Esophagus squamous epithelium (tissue), 5 donors: Measurements from ENCODE around the gene ITPR2. TPM values are rescaled to one million over a fixed set of nuclear protein-coding genes. Genes with fewer than 3 reads are reported as not detected.
A peak's percentile ranks its signal among the peaks of the same experiment; 100 is the strongest.
"Not testable (repeated sequence)": the region's sequence is repeated elsewhere in the genome, so short reads cannot be mapped to it uniquely, and the experiment has no call there.

Experiments used
- DNase-seq: peaks from one replicate; lab custom pipeline; 2025; lab: John Stamatoyannopoulos, UW
- H3K27ac ChIP-seq, 4 donors: fragments of 200-600 bp; sonication (generic); one replicate each; pipeline ENCODE4 v1.5.1; 2016 to 2019; ENCODE audit warnings: mild to moderate bottlenecking in 1 of 4
- H3K27me3 ChIP-seq, 4 donors: fragments of 200-600 bp; sonication (generic); 1 replicate in 3 of 4; 2 replicates in 1 of 4; pipeline versions ENCODE4 v1.5.1 to v1.6.0; 2017 to 2021; ENCODE audit warnings: antibody characterized with exemption in 1 of 4
- H3K36me3 ChIP-seq, 3 donors: fragments of 200-600 bp; sonication (generic); one replicate each; pipeline ENCODE4 v1.5.1; 2016 to 2019
- H3K4me1 ChIP-seq, 3 donors: fragments of 200-600 bp; sonication (generic); one replicate each; pipeline ENCODE4 v1.5.1; 2017 to 2019
- H3K4me3 ChIP-seq, 4 donors: fragments of 200-600 bp; sonication (generic); 1 replicate in 3 of 4; 2 replicates in 1 of 4; pipeline ENCODE4 v1.5.1; 2016 to 2019; ENCODE audit warnings: mild to moderate bottlenecking in 2 of 4, moderate library complexity in 1 of 4
- H3K9me3 ChIP-seq, 3 donors: fragments of 200-600 bp; sonication (generic); one replicate each; pipeline ENCODE4 v1.5.1; 2016 to 2019
- POLR2A ChIP-seq, 4 donors: fragments of 450-650 bp; IDR thresholded peaks; one replicate each; pipeline ENCODE4 v1.6.1; 2017; ENCODE audit warnings: antibody characterized with exemption in 4 of 4, mild to moderate bottlenecking in 4 of 4, moderate library complexity in 3 of 4
- WGBS, 2 donors: methylation state at CpG; one replicate each; pipeline ENCODE4 v1.1.5; 2018; 5-methylcytosine and 5-hydroxymethylcytosine counted together
- intact Hi-C: fragments of 100-400 bp; cut with DNase I; formaldehyde crosslinking; loops from one replicate; pipeline ENCODE4 v1.15.0; 2022
- total RNA-seq, 4 donors: library from RNA; depleted of rRNA; stranded (reverse); fragments of >200 nt; gene quantifications; one replicate each; pipeline ENCODE4 v1.1.0, GENCODE V29; 2016
- TF ChIP-seq, protein P1 (sequence below), 6 experiments: fragments of 450-650 bp in 4 of 6; fragments of 200-600 bp in 2 of 6; sonication (generic) in 2 of 6; IDR thresholded peaks; one replicate each; pipeline ENCODE4 v1.5.1; 2016 to 2019; ENCODE audit warnings: antibody characterized with exemption in 6 of 6, mild to moderate bottlenecking in 4 of 6, moderate library complexity in 4 of 6
- donor health status: DM: yes; HTN: yes; CAD: no.

Gene ITPR2
- total RNA-seq, 4 donors from 2014 or later = 30.7 to 49.3 (median 37.6) TPM

- Histone ChIP-seq H3K9me3 (no peaks in the 10 kb centered on the region), H3K27ac (no peak overlapping the region), H3K4me3 (no peak overlapping the region), H3K4me1 (no peaks in the 10 kb centered on the region), H3K36me3 (peaks cover 0 to 37% (median 0%) of the 10 kb centered on the region in 3 donors), H3K27me3 (no peaks in the 10 kb centered on the region)
- TF ChIP-seq, protein P1, sequence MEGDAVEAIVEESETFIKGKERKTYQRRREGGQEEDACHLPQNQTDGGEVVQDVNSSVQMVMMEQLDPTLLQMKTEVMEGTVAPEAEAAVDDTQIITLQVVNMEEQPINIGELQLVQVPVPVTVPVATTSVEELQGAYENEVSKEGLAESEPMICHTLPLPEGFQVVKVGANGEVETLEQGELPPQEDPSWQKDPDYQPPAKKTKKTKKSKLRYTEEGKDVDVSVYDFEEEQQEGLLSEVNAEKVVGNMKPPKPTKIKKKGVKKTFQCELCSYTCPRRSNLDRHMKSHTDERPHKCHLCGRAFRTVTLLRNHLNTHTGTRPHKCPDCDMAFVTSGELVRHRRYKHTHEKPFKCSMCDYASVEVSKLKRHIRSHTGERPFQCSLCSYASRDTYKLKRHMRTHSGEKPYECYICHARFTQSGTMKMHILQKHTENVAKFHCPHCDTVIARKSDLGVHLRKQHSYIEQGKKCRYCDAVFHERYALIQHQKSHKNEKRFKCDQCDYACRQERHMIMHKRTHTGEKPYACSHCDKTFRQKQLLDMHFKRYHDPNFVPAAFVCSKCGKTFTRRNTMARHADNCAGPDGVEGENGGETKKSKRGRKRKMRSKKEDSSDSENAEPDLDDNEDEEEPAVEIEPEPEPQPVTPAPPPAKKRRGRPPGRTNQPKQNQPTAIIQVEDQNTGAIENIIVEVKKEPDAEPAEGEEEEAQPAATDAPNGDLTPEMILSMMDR (IDR thresholded peaks at IDR 0.05) = no peak
- TF ChIP-seq POLR2A (IDR thresholded peaks at IDR 0.05) = no peak
- WGBS, 2 donors = 100% methylated on average over 1 of the region's 1 CpG
- DNase-seq = no peak
- intact Hi-C loops = no loop called here
Observed at GRCh38 chr12:26435069-26435404, 398.0 kb downstream of the ITPR2 start.

DNA sequence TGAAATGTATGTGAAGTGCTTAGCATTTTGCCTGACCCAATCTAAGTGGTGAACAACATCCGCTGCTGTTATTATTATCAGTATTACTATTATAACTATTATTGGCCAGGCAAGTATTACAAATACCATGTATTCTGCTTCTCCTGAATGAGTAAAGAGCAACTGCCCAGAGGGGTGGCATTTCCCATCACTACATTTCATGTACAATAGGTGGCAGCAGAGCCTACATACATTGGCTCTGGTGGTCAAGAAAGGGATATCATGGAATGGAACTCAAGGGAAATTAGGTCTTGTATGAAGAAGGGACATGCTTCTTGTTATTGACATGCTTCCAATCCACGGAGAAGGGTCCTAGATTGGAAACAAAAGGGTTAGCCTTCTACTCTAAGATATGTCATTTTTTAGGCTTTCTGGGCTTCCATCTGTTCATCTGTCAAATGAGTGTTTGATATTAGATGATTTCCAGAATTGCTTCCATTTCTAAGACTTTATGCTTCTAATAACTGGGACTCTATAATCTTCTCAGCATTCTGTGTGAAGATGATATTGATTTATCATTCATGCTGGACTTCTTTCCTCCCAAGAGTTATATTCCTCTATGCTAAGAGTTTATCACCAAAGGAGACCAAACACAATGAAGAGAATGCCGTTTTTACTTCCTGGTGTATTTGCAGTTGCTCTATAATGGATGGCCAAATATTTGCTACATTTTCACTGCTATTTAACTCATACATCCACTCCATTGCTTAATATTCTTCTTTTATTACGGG, 398.5 kb downstream of the ITPR2 start:
- intact Hi-C loops = no loop called here
- H3K36me3 ChIP-seq = peaks cover 0 to 31% (median 0%) of the 10 kb centered on the region in 3 donors
- no peaks in the 10 kb centered on the region for H3K4me1 ChIP-seq
- DNase-seq = no peak
- no peaks in the 10 kb centered on the region for H3K27me3 ChIP-seq
- no peak overlapping the region for H3K4me3 ChIP-seq
- H3K27ac ChIP-seq = no peak overlapping the region
- H3K9me3 ChIP-seq = no peaks in the 10 kb centered on the region
- 57 to 70% methylated on average over 4 of the region's 4 CpGs for WGBS, 2 donors
- TF ChIP-seq, protein P1 (IDR thresholded peaks at IDR 0.05) = peak in 5 of 6 experiments; percentile 49 to 90 (median 73)
- no peak for TF ChIP-seq POLR2A (IDR thresholded peaks at IDR 0.05)

- DNase-seq, H3K4me1 ChIP-seq, H3K27me3 ChIP-seq, H3K4me3 ChIP-seq, H3K9me3 ChIP-seq, H3K27ac ChIP-seq, intact Hi-C loops: not testable (repeated sequence)
- WGBS, 2 donors = 64 to 73% methylated on average over 1 of the region's 1 CpG
- peaks cover 0 to 24% (median 0%) of the 10 kb centered on the region in 3 donors for H3K36me3 ChIP-seq
Observed at GRCh38 chr12:26433701-26434100, 399.3 kb downstream of the ITPR2 start.

- Histone ChIP-seq H3K36me3 (peaks cover 0 to 26% (median 0%) of the 10 kb centered on the region in 3 donors), H3K4me3 (no peak overlapping the region), H3K4me1 (no peaks in the 10 kb centered on the region), H3K27me3 (no peaks in the 10 kb centered on the region), H3K9me3 (no peaks in the 10 kb centered on the region), H3K27ac (no peak overlapping the region)
- intact Hi-C loops = no loop called here
- no peak for TF ChIP-seq POLR2A (IDR thresholded peaks at IDR 0.05)
- TF ChIP-seq, protein P1 (IDR thresholded peaks at IDR 0.05) = no peak
- 34 to 43% methylated on average over 3 of the region's 3 CpGs for WGBS, 2 donors
- no peak for DNase-seq
Observed at GRCh38 chr12:26431211-26431610, 401.8 kb downstream of the ITPR2 start.

GRCh38 chr12:26430596-26430995, 402.4 kb downstream of the ITPR2 start:
- H3K4me1 ChIP-seq, H3K9me3 ChIP-seq, H3K27me3 ChIP-seq, intact Hi-C loops, DNase-seq, H3K4me3 ChIP-seq, H3K27ac ChIP-seq: not testable (repeated sequence)
- peaks cover 0 to 21% (median 0%) of the 10 kb centered on the region in 3 donors for H3K36me3 ChIP-seq

DNA sequence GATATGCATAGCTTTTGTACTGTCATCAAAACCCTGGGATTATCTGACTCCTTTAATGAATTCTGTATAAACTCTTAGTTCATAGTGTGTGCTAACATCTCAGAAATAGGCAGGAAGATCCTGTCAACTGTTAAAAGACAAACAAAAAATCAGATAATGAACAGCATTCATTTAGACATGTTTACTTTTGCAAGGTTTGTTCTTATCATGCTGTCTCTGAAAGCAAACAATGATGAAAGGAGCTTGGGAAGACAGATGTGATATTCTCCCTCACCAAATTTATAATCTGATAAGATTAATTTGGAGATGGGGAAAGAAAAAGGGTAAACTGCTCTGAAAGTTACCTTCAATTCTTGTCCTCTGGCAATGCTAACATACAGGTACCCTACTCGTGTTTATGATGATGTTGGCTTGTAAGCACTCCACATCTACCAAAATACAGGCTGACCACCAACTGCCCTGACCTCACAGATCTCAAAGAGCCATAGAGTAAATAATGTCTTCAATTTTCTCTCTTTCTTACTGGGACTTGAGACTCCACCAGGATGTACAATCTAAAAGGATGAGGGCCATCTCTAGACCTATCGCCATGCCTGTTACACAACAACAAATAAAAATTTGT, 403.8 kb downstream of the ITPR2 start:
- intact Hi-C loops = no loop called here
- Histone ChIP-seq H3K27me3 (no peaks in the 10 kb centered on the region), H3K36me3 (peaks cover 0 to 24% (median 0%) of the 10 kb centered on the region in 3 donors), H3K4me1 (no peaks in the 10 kb centered on the region), H3K27ac (no peak overlapping the region), H3K4me3 (no peak overlapping the region), H3K9me3 (no peaks in the 10 kb centered on the region)
- TF ChIP-seq, protein P1 (IDR thresholded peaks at IDR 0.05) = no peak
- no peak for TF ChIP-seq POLR2A (IDR thresholded peaks at IDR 0.05)
- no peak for DNase-seq
- WGBS, 2 donors = 91% methylated on average over 2 of the region's 2 CpGs
